Liver (tissue), 9 donors: ENCODE measurements around the gene TRUB1. TPM values are rescaled to one million over a fixed set of nuclear protein-coding genes. Genes with fewer than 3 reads are reported as not detected.
"Not testable (repeated sequence)": the region's sequence is repeated elsewhere in the genome, so short reads cannot be mapped to it uniquely, and the experiment has no call there.

ENCODE experiments used
- DNase-seq: peaks from one replicate; pipeline ENCODE4 v3.0.0-alpha.2; 2017; ENCODE audit warnings: low spot score
- H3K27ac ChIP-seq, 2 donors: one replicate each; pipeline ENCODE4 v1.7.0; 2013; ENCODE audit warnings: inconsistent platforms in 2 of 2, low read length in 2 of 2, control low read depth in 1 of 2, low read depth in 1 of 2, mild to moderate bottlenecking in 1 of 2
- H3K27me3 ChIP-seq, 4 donors: one replicate each; pipeline versions ENCODE4 v1.6.1 to v1.7.0; 2013; ENCODE audit warnings: low read length in 3 of 4, inconsistent platforms in 1 of 4, mild to moderate bottlenecking in 1 of 4, moderate library complexity in 1 of 4; ENCODE audit not compliant: control insufficient read depth in 4 of 4, insufficient read depth in 4 of 4
- H3K36me3 ChIP-seq, 4 donors: one replicate each; pipeline versions ENCODE4 v1.6.1 to v1.7.0; 2013; ENCODE audit warnings: low read length in 3 of 4, mild to moderate bottlenecking in 3 of 4, low read depth in 1 of 4, moderate library complexity in 1 of 4; ENCODE audit not compliant: control insufficient read depth in 4 of 4, insufficient read depth in 3 of 4
- H3K4me1 ChIP-seq, 4 donors: one replicate each; pipeline versions ENCODE4 v1.6.1 to v1.7.0; 2013; ENCODE audit warnings: low read length in 3 of 4, mild to moderate bottlenecking in 3 of 4, moderate library complexity in 1 of 4; ENCODE audit not compliant: control insufficient read depth in 4 of 4, insufficient read depth in 4 of 4
- H3K4me3 ChIP-seq, 3 donors: one replicate each; pipeline versions ENCODE4 v1.6.1 to v1.7.0; 2013; ENCODE audit warnings: low read length in 3 of 3, control low read depth in 1 of 3, low read depth in 1 of 3, mild to moderate bottlenecking in 1 of 3
- H3K9ac ChIP-seq, 2 donors: one replicate each; pipeline ENCODE4 v1.7.0; 2013; ENCODE audit warnings: low read length in 2 of 2, mild to moderate bottlenecking in 2 of 2, moderate library complexity in 2 of 2, control low read depth in 1 of 2, low read depth in 1 of 2
- H3K9me3 ChIP-seq, 4 donors: one replicate each; pipeline versions ENCODE4 v1.6.1 to v1.7.0; 2013; ENCODE audit warnings: low read length in 3 of 4; ENCODE audit not compliant: control insufficient read depth in 4 of 4
- CTCF ChIP-seq: fragments of 150-350 bp; IDR thresholded peaks from 2 replicates; pipeline ENCODE4 v1.5.1; 2017; ENCODE audit warnings: improper control_type of control experiment, low read depth, low read length; ENCODE audit not compliant: missing input control
- EGR1 ChIP-seq, 2 donors: IDR thresholded peaks; 2 replicates each; pipeline ENCODE4 v1.6.1; 2016 to 2018; ENCODE audit warnings: antibody characterized with exemption in 2 of 2, low read depth in 2 of 2
- FOXA2 ChIP-seq: IDR thresholded peaks from 2 replicates; pipeline ENCODE4 v1.6.1; 2016; ENCODE audit warnings: antibody characterized with exemption
- GABPA ChIP-seq, 2 donors: IDR thresholded peaks in 1 of 2; conservative IDR thresholded peaks in 1 of 2; 2 replicates each; pipeline ENCODE4 v1.6.1; 2016; ENCODE audit warnings: antibody characterized with exemption in 2 of 2, mild to moderate bottlenecking in 1 of 2, moderate library complexity in 1 of 2
- HNF4A ChIP-seq, 2 donors: conservative IDR thresholded peaks; 2 replicates each; pipeline ENCODE4 v1.6.1; 2016; ENCODE audit warnings: antibody characterized with exemption in 2 of 2, mild to moderate bottlenecking in 2 of 2
- JUND ChIP-seq, 2 donors: IDR thresholded peaks; 2 replicates each; pipeline ENCODE4 v1.6.1; 2016; ENCODE audit warnings: antibody characterized with exemption in 2 of 2
- NR2F2 ChIP-seq: IDR thresholded peaks from 2 replicates; pipeline ENCODE4 v1.6.1; 2016; ENCODE audit warnings: antibody characterized with exemption
- RAD21 ChIP-seq, 2 donors: IDR thresholded peaks; 2 replicates each; pipeline ENCODE4 v1.6.1; 2016; ENCODE audit warnings: antibody characterized with exemption in 2 of 2, mild to moderate bottlenecking in 2 of 2
- REST ChIP-seq: IDR thresholded peaks from 2 replicates; pipeline ENCODE4 v1.6.1; 2016; ENCODE audit warnings: antibody characterized with exemption, mild to moderate bottlenecking
- RXRA ChIP-seq, 2 donors: IDR thresholded peaks; 2 replicates each; pipeline ENCODE4 v1.6.1; 2017 to 2018; ENCODE audit warnings: antibody characterized with exemption in 2 of 2, mild to moderate bottlenecking in 1 of 2
- SP1 ChIP-seq: IDR thresholded peaks from 2 replicates; pipeline ENCODE4 v1.6.1; 2018; ENCODE audit warnings: antibody characterized with exemption, mild to moderate bottlenecking
- TAF1 ChIP-seq: conservative IDR thresholded peaks from 2 replicates; pipeline ENCODE4 v1.6.1; 2016; ENCODE audit warnings: antibody characterized with exemption, mild to moderate bottlenecking
- YY1 ChIP-seq: IDR thresholded peaks from 2 replicates; pipeline ENCODE4 v1.6.1; 2016; ENCODE audit warnings: antibody characterized with exemption, mild to moderate bottlenecking
- ZBTB33 ChIP-seq: IDR thresholded peaks from 2 replicates; pipeline ENCODE4 v1.6.1; 2016; ENCODE audit warnings: antibody characterized with exemption
- WGBS: extraction: QIAGEN DNeasy Blood & Tissue Kit; methylation state at CpG from one replicate; pipeline ENCODE4 v1.1.7; 2013; 5-methylcytosine and 5-hydroxymethylcytosine counted together
- polyA plus RNA-seq, 2 donors: library from polyadenylated mRNA; stranded (reverse) in 1 of 2; unstranded in 1 of 2; fragments of 200-250 nt in 1 of 2; fragments of >200 nt in 1 of 2; fragmentation: Nextera tagmentation in 1 of 2; extraction: Ambion mirVana in 1 of 2; gene quantifications; one replicate each; pipeline versions ENCODE4 v1.2.1 to v1.2.3, GENCODE V29; 2013 to 2015
- total RNA-seq, 2 donors: library from RNA; depleted of rRNA; stranded (reverse); fragments of >200 nt; gene quantifications; one replicate each; pipeline ENCODE4 v1.2.3, GENCODE V29; 2014
- TF ChIP-seq, protein P1 (sequence below): IDR thresholded peaks from 2 replicates; pipeline ENCODE4 v1.6.1; 2016; ENCODE audit warnings: antibody characterized with exemption
- TF ChIP-seq, protein P2 (sequence below): IDR thresholded peaks from 2 replicates; pipeline ENCODE4 v1.6.1; 2016; ENCODE audit warnings: antibody characterized with exemption
- donor health status: healthy.
- donor health status: healthy.
- donor health status: healthy.
- donor health status: healthy.
- donor health status: healthy.

The TRUB1 gene
- total and polyA plus RNA-seq, 4 donors: 6.1 to 14.1 (median 8.3) TPM

- no peak overlapping the region for H3K27ac ChIP-seq
- WGBS: 77% methylated on average over 5 of the region's 5 CpGs
- DNase-seq: no peak
- H3K36me3 ChIP-seq: no peaks in the 10 kb centered on the region
- TF ChIP-seq EGR1 (IDR thresholded peaks at IDR 0.05; ENCODE audit: low read depth in 2 of 2) (no peak), REST (no peak), SP1 (no peak), FOXA2 (no peak)
- TF ChIP-seq, protein P1, sequence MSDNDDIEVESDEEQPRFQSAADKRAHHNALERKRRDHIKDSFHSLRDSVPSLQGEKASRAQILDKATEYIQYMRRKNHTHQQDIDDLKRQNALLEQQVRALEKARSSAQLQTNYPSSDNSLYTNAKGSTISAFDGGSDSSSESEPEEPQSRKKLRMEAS: no peak
- TF ChIP-seq, protein P2, sequence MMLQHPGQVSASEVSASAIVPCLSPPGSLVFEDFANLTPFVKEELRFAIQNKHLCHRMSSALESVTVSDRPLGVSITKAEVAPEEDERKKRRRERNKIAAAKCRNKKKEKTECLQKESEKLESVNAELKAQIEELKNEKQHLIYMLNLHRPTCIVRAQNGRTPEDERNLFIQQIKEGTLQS: no peak
- no peak overlapping the region for H3K4me3 ChIP-seq
- H3K4me1 ChIP-seq: no peaks in the 10 kb centered on the region
- no peak overlapping the region for H3K9ac ChIP-seq
- H3K9me3 ChIP-seq: no peaks in the 10 kb centered on the region
- H3K27me3 ChIP-seq: no peaks in the 10 kb centered on the region
Measured at GRCh38 chr10:114893251-114893650, 44.7 kb upstream of the TRUB1 start.

DNA sequence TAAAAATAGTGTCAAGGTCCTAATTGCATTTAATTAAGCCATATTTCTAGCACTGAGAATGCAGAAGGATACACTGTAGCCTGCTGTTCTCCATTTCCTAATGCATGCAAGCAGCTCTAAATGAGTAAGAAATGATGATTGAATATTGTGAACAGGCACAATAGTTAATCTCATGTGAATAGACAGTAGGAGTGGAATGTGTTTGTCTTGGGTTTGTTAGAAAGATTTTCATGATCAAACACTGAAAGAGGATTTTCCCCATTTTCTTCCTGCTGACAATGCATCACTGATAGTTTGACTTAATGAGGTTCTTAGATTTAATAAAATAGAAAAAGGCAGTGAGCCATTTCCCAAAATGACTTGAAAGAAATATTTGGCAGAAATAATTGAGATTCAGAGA is 43.1 kb upstream of the TRUB1 start:
- no peaks in the 10 kb centered on the region for H3K4me1 ChIP-seq
- no peak for DNase-seq
- no peak overlapping the region for H3K27ac ChIP-seq
- H3K4me3 ChIP-seq: no peak overlapping the region
- H3K36me3 ChIP-seq: no peaks in the 10 kb centered on the region
- no peak overlapping the region for H3K9ac ChIP-seq
- TF ChIP-seq JUND (IDR thresholded peaks at IDR 0.05) (no peak), ZBTB33 (no peak), GABPA (IDR thresholded peaks at IDR 0.05 in 1 of 2, conservative IDR thresholded peaks at IDR 0.05 in 1 of 2) (no peak), RXRA (IDR thresholded peaks at IDR 0.05) (no peak), SP1 (no peak), FOXA2 (no peak), CTCF (no peak), TAF1 (no peak), NR2F2 (no peak), EGR1 (IDR thresholded peaks at IDR 0.05; ENCODE audit: low read depth in 2 of 2) (no peak), RAD21 (IDR thresholded peaks at IDR 0.05) (no peak), REST (no peak), HNF4A (conservative IDR thresholded peaks at IDR 0.05) (no peak), YY1 (no peak)
- TF ChIP-seq, protein P1: no peak
- TF ChIP-seq, protein P2: no peak
- H3K27me3 ChIP-seq: no peaks in the 10 kb centered on the region
- H3K9me3 ChIP-seq: no peaks in the 10 kb centered on the region

- H3K27ac ChIP-seq, H3K4me3 ChIP-seq, H3K36me3 ChIP-seq, H3K9me3 ChIP-seq, H3K4me1 ChIP-seq, DNase-seq, H3K9ac ChIP-seq, H3K27me3 ChIP-seq: not testable (repeated sequence)
- 89% methylated on average over 6 of the region's 6 CpGs for WGBS
Measured at GRCh38 chr10:114897011-114897410, 41.0 kb upstream of the TRUB1 start.
